GM20000 (cell line): ENCODE measurements around the gene SDK2.

Source experiments
- DNase-seq: peaks from one replicate; pipeline ENCODE4 v3.0.0; 2012; ENCODE audit warnings: low spot score
- TF ChIP-seq, protein P1 (sequence below): IDR thresholded peaks from 2 replicates; pipeline ENCODE4 v1.5.1; 2012; ENCODE audit warnings: mild to moderate bottlenecking, control low read depth; ENCODE audit errors: extremely low read depth, missing control alignments

SDK2 gene

DNA sequence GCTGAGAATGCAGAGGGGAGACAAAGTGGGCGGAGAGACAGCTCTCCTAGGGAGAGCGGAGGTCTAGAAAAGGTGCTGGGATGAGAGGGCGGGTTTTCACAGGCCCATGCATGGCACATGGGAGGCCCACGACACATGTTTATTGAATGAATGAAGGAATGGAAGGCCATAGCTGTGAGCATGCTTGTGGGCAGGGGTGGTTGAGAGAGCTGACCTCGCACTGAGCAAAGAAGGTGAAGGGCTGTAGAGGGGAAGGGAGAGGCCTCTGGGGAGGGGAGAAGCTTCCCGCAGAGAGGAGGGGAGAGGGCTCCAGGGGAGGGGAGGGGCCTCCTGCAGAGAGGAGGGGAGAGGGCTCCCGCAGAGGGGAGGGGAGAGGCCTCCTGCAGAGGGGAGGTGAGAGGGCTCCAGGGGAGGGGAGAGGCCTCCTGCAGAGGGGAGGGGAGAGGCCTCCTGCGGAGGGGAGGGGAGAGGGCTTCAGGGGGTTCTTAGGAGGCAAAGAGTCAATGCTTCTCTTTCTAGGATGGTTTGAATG, 27.3 kb downstream of the SDK2 start:
- TF ChIP-seq, protein P1, sequence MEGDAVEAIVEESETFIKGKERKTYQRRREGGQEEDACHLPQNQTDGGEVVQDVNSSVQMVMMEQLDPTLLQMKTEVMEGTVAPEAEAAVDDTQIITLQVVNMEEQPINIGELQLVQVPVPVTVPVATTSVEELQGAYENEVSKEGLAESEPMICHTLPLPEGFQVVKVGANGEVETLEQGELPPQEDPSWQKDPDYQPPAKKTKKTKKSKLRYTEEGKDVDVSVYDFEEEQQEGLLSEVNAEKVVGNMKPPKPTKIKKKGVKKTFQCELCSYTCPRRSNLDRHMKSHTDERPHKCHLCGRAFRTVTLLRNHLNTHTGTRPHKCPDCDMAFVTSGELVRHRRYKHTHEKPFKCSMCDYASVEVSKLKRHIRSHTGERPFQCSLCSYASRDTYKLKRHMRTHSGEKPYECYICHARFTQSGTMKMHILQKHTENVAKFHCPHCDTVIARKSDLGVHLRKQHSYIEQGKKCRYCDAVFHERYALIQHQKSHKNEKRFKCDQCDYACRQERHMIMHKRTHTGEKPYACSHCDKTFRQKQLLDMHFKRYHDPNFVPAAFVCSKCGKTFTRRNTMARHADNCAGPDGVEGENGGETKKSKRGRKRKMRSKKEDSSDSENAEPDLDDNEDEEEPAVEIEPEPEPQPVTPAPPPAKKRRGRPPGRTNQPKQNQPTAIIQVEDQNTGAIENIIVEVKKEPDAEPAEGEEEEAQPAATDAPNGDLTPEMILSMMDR, result no peak
- no peak for DNase-seq

- TF ChIP-seq, protein P1, result no peak
- no peak for DNase-seq
Observed at GRCh38 chr17:73616120-73616872, 27.9 kb downstream of the SDK2 start.

GRCh38 chr17:73614256-73614655, 30.0 kb downstream of the SDK2 start:
- no peak for DNase-seq
- TF ChIP-seq, protein P1, result no peak

DNA sequence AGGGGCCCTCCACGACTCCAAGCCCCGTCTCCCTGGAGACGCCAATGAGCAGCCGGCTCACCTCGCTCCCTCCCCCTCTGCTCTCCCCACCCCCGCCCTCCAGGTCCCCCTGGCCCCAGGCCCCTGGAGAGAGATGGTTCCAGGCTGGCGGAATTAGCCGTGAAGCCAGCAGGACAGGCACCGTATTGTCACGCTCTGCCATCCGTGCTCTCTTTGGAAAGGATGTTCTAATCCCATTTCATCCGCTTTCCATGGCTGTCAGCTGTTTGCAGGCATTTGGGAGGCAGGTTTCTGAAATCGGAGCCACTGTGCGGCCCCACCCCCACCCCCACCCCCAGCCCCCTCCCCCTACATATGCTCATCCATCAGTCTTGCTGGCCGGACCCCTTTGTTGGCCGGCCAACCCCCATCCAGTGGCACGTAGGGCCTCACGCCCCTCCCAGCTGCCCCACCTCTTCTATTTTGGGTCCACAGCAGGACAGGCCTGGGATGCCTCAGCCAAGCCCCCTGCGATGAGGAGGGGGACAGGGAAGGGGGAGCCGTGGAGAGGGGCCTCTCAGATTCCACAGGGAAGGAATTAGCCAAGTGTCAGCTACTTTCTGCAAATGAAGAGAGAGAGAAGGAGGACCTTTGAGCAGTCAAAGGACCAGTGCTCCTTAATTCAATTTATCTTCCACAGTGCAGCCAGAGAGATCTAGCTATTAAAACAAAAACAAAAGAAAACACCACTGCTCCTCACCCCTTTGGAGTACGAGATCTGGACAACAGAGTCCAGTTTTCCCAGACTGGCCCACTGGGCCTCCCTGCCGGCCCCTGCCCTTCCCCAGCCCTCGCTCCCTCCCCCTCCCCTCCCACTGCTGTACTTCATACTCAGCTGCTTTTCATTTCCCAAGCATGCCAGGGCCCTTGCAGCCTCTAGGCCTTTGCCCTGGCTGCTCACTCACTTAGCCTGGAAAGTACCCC, 30.7 kb downstream of the SDK2 start:
- TF ChIP-seq, protein P1, result no peak
- DNase-seq, result no peak

- TF ChIP-seq, protein P1, result no peak
- DNase-seq, result no peak
Observed at GRCh38 chr17:73612031-73612472, 32.2 kb downstream of the SDK2 start.

DNA sequence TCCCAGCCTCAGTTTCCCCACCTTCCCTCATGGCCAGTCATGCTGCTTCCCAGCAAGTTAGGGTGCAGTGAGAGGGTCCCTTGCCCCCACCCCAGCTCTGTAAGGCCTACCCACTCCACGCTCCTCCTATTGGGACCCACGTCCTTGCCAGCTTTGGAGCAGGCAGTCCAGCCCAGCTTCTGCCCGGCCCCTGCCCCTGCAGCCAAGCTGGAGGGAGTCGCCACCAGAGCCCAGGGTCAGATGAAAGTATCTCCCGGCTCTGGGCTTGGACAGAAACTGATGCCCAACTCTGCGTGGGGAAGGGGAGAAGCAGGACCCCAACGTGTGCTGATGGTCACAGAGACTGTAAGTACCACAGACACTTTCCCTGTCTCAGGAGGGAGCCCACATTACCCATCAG, 32.6 kb downstream of the SDK2 start:
- TF ChIP-seq, protein P1, result no peak

DNA sequence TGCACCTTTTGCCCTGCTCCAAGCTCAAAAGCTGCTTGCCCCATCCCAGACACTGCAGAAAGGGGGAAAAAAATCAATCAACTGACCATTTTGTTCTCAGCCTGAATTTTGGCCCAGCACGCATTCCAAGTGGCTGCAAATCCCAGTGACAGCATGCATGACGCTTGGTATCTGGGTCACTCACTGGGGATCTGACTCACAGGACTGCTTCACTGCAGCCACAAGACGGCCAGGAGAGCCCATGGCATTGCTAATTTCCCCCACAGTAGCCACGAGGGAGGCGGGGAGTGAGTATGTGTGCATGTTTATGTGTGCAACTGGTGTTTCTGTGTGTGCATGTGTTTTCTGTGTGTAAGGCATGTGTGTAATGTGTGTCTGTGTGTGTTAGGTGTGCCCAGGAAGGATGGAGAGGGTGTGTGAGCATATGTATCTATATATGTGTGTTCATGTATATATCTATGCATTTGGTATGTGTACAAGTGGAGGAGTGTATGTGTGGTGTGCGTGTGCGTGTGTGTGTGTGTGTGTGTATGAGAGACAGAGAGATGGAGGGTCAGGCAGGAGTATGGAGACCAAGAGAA, 33.8 kb downstream of the SDK2 start:
- no peak for DNase-seq
- TF ChIP-seq, protein P1, result no peak

More for the DNA sequence above, 32.6 kb downstream of the SDK2 start:
- no peak for DNase-seq
